Natural killer cell treated with Interleukin-12 subunit alpha and Interleukin-12 subunit beta and Interleukin-15 and Interleukin-18, amount 100 ng/mL, for 72 hours (primary cell): ENCODE measurements around the gene CSNK1G2. TPM values are rescaled to one million over a fixed set of nuclear protein-coding genes. Genes with fewer than 3 reads are reported as not detected.

Experiments used
- ATAC-seq, 2 donors: fragments of 150-1000 bp; cut with Tn5 transposase in 1 of 2; sonication (Bioruptor Pico), chemical (Tn5 transposase) in 1 of 2; 2 replicates each; pipeline ENCODE4 v1.10.0; 2021
- DNase-seq: peaks from one replicate; pipeline ENCODE4 v3.0.0; 2022; ENCODE audit warnings: low spot score
- H3K27ac Mint-ChIP-seq, 2 donors: 1 replicate in 1 of 2; 2 replicates in 1 of 2; pipeline ENCODE4 v1.8.0; 2022; ENCODE audit warnings: mixed read lengths in 2 of 2, mild to moderate bottlenecking in 1 of 2, moderate library complexity in 1 of 2
- H3K27me3 Mint-ChIP-seq, 2 donors: 1 replicate in 1 of 2; 2 replicates in 1 of 2; pipeline ENCODE4 v1.8.0; 2022; ENCODE audit warnings: mixed read lengths in 2 of 2
- H3K36me3 Mint-ChIP-seq: one replicate; pipeline ENCODE4 v1.8.0; 2022; ENCODE audit warnings: mixed read lengths
- H3K4me1 Mint-ChIP-seq, 2 donors: 1 replicate in 1 of 2; 2 replicates in 1 of 2; pipeline ENCODE4 v1.8.0; 2022; ENCODE audit warnings: low read depth in 2 of 2, mixed read lengths in 2 of 2, mild to moderate bottlenecking in 1 of 2
- H3K4me3 Mint-ChIP-seq: one replicate; pipeline ENCODE4 v1.8.0; 2022; ENCODE audit warnings: mixed read lengths
- H3K9me3 Mint-ChIP-seq: 2 replicates; pipeline ENCODE4 v1.8.0; 2022; ENCODE audit warnings: mixed read lengths
- total RNA-seq, 2 donors: library from RNA; stranded (reverse); gene quantifications; one replicate each; pipeline ENCODE4 v1.2.3, GENCODE V29; 2022

CSNK1G2 gene
- total RNA-seq, 2 donors from 2014 or later = 57.5 to 103 TPM

GRCh38 chr19:2010135-2010668 lies 69.2 kb downstream of the CSNK1G2 start:
- Mint-ChIP-seq H3K27me3 (no peaks in the 10 kb centered on the region), H3K4me3 (no peak overlapping the region), H3K9me3 (no peaks in the 10 kb centered on the region), H3K4me1 (peaks cover 0 to 5% of the 10 kb centered on the region in 2 donors), H3K27ac (no peak overlapping the region), H3K36me3 (no peaks in the 10 kb centered on the region)
- DNase-seq = no peak
- ATAC-seq = no peak

GRCh38 chr19:2011169-2011568 lies 70.2 kb downstream of the CSNK1G2 start:
- H3K27ac Mint-ChIP-seq = no peak overlapping the region
- no peaks in the 10 kb centered on the region for H3K9me3 Mint-ChIP-seq
- peaks cover 0 to 7% of the 10 kb centered on the region in 2 donors for H3K4me1 Mint-ChIP-seq
- no peak overlapping the region for H3K4me3 Mint-ChIP-seq
- no peaks in the 10 kb centered on the region for H3K36me3 Mint-ChIP-seq
- ATAC-seq = no peak
- no peak for DNase-seq
- H3K27me3 Mint-ChIP-seq = no peaks in the 10 kb centered on the region

GRCh38 chr19:2012941-2013682 lies 72.1 kb downstream of the CSNK1G2 start:
- H3K4me1 Mint-ChIP-seq = peaks cover 0 to 7% of the 10 kb centered on the region in 2 donors
- no peak overlapping the region for H3K27ac Mint-ChIP-seq
- H3K9me3 Mint-ChIP-seq = no peaks in the 10 kb centered on the region
- DNase-seq = no peak
- H3K27me3 Mint-ChIP-seq = no peaks in the 10 kb centered on the region
- H3K4me3 Mint-ChIP-seq = no peak overlapping the region
- ATAC-seq = no peak
- no peaks in the 10 kb centered on the region for H3K36me3 Mint-ChIP-seq

DNA sequence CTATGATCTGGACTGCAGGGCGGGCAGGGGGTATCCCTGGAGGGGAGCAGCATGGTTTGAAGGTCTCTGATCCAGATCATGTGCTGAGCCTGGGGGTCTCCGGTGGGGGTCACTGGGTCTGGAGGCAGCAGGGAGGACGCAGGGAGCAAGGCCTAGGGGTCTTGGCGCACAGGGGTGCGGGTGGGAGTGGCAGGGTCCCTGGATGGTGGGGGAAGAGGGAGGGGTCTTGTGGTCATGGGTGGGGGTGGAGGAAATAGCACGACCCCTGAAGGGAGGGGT lies 72.7 kb downstream of the CSNK1G2 start:
- Mint-ChIP-seq H3K4me1 (peaks cover 0 to 7% of the 10 kb centered on the region in 2 donors), H3K4me3 (no peak overlapping the region)
- ATAC-seq = no peak

DNA sequence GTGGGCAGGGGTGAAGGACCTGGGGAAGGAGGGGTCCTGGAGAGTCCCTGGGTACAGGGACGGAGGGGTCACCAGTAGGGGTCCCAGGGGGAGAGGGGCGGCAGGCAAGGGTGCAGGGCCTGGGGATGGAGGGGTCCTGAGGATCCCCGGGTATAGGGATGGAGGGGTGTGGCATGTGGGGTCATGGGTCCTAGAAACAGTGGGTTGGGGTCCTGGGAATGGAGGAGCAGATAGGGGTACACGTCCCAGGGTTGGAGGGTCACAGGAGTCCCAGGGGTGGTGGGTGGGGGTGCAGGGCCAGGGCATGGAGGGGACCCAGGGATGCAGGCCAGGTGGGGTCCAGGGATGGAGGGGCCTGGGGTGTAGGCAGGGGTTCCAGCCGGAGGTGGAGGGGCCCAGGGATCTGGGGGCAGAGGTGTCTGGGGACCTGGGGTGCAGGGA lies 73.2 kb downstream of the CSNK1G2 start:
- no peaks in the 10 kb centered on the region for H3K27me3 Mint-ChIP-seq
- H3K27ac Mint-ChIP-seq = peak overlapping the region in 1 of 2 donors; percentile 64
- H3K4me1 Mint-ChIP-seq = peaks cover 0 to 7% of the 10 kb centered on the region in 2 donors
- DNase-seq = no peak
- no peak overlapping the region for H3K4me3 Mint-ChIP-seq
- ATAC-seq = no peak
- no peaks in the 10 kb centered on the region for H3K36me3 Mint-ChIP-seq
- no peaks in the 10 kb centered on the region for H3K9me3 Mint-ChIP-seq

More for the DNA sequence above, 72.7 kb downstream of the CSNK1G2 start:
- no peaks in the 10 kb centered on the region for H3K36me3 Mint-ChIP-seq
- no peaks in the 10 kb centered on the region for H3K27me3 Mint-ChIP-seq
- H3K27ac Mint-ChIP-seq = peak overlapping the region in 1 of 2 donors; percentile 64
- DNase-seq = no peak
- no peaks in the 10 kb centered on the region for H3K9me3 Mint-ChIP-seq

DNA sequence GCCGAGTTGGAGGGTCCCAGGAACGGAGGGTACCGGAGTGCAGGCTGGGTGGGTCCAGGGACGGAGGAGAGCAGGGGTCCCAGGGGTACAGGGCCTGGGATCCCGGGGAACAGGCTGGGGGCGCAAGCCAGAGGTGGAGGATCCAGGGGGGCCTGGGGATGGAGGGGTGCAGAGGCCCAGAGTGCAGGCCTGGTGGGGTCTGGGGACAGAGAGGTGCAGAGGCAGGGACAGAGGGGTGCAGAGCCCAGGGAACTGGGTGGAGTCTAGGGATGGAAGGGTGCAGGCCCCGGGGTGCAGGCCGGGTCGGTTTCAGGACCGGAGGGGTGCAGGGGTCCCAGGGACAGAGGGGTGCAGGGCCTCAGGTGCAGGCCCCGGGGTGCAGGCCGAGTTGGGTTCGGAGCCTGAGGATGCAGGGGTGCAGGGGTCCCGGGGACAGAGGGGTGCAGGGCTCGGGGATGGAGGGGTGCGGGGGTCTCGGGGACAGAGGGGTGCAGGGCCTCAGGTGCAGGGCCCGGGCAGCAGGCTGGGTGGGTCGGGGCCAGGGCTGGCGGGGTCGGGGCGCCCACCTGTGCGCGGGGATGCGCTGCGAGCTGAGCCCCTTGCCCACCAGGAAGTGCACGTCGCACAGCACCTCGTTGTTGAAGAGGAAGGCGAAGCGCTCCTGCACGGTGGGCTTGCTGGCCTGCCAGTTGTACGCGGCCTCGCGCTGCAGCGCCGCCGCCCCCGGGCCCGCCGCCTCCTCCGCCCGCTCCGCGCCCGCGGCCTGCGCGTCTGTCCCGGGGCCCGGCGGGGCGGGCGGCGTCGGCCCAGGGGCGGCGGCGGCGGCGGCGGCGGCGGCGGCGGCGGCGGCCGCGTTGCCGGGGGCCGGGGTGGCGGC lies 74.0 kb downstream of the CSNK1G2 start:
- H3K27ac Mint-ChIP-seq = no peak overlapping the region
- DNase-seq = no peak
- ATAC-seq = peak; percentile 36 to 50

GRCh38 chr19:2015608-2015950 lies 74.6 kb downstream of the CSNK1G2 start, which contains the start of gene BTBD2:
TSS of gene BTBD2 (minus strand) at chr19:2015714. CDS start at chr19:2015703, 11 bp downstream.
- Mint-ChIP-seq H3K4me3 (peak within 1 kb of the TSS; percentile 72), H3K36me3 (no peaks in the 10 kb centered on the region), H3K27ac (peak within 1 kb of the TSS in 1 of 2 donors; percentile 60), H3K27me3 (no peaks in the 10 kb centered on the region), H3K9me3 (no peaks in the 10 kb centered on the region), H3K4me1 (peaks cover 6 to 12% of the 10 kb centered on the region in 2 donors)
- ATAC-seq (peak; percentile 57 to 74), DNase-seq (peak; percentile 76)

More for the DNA sequence above, 74.0 kb downstream of the CSNK1G2 start:
- Mint-ChIP-seq H3K4me1 (peaks cover 5 to 12% of the 10 kb centered on the region in 2 donors), H3K36me3 (no peaks in the 10 kb centered on the region), H3K27me3 (no peaks in the 10 kb centered on the region), H3K9me3 (no peaks in the 10 kb centered on the region), H3K4me3 (peak overlapping the region; percentile 60)

- Mint-ChIP-seq H3K27ac (peak overlapping the region in 1 of 2 donors; percentile 60), H3K36me3 (no peaks in the 10 kb centered on the region), H3K9me3 (no peaks in the 10 kb centered on the region), H3K4me1 (peaks cover 6 to 10% of the 10 kb centered on the region in 2 donors), H3K27me3 (no peaks in the 10 kb centered on the region), H3K4me3 (peak overlapping the region; percentile 72)
- DNase-seq (peak; percentile 75), ATAC-seq (peak; percentile 75 to 83)
These were observed 75.3 kb downstream of the CSNK1G2 start for GRCh38 chr19:2016041-2016807.

GRCh38 chr19:2018752-2019151 lies 77.8 kb downstream of the CSNK1G2 start:
- no peak overlapping the region for H3K4me3 Mint-ChIP-seq
- no peaks in the 10 kb centered on the region for H3K27me3 Mint-ChIP-seq
- no peaks in the 10 kb centered on the region for H3K36me3 Mint-ChIP-seq
- no peak for ATAC-seq
- peaks cover 6 to 7% of the 10 kb centered on the region in 2 donors for H3K4me1 Mint-ChIP-seq
- H3K9me3 Mint-ChIP-seq = no peaks in the 10 kb centered on the region
- DNase-seq = no peak
- no peak overlapping the region for H3K27ac Mint-ChIP-seq

DNA sequence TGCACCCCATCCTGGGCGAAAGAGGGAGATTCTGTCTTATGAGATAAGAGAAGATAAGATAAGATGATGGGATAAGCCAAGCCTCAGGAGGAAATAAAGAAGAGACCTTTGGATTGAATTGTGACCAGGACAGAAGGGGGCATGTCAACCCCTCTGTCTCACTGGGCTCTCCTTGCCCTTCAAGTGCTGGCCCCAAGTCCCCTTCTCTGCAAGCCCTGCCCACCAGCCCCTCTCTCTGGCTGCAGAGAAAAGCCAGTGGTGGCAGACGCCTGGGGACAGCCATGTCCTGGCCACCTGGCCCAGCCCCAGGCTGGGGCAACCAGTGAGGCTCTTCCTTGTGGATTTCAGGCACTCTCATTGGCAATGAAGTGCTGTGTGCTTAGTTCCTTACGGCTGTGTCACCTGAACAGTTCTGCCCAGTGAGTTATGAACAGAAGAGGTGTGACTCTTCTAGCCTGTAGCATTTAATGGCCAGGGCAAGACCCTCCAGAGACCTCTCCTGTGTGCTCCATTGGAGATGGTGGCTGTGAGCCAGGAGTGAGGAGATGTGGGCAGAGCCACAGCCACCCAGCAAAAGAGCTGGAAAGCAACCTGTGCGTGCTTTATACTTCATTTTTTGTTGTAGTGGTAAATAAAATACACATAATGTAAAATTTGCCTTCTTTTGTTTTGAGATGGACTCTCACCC lies 80.6 kb downstream of the CSNK1G2 start:
- no peak overlapping the region for H3K4me3 Mint-ChIP-seq
- H3K27me3 Mint-ChIP-seq = no peaks in the 10 kb centered on the region
- DNase-seq = no peak
- H3K9me3 Mint-ChIP-seq = no peaks in the 10 kb centered on the region
- no peak for ATAC-seq
- no peaks in the 10 kb centered on the region for H3K36me3 Mint-ChIP-seq
- peaks cover 6 to 9% of the 10 kb centered on the region in 2 donors for H3K4me1 Mint-ChIP-seq
- H3K27ac Mint-ChIP-seq = peak overlapping the region in 1 of 2 donors; percentile 76

DNA sequence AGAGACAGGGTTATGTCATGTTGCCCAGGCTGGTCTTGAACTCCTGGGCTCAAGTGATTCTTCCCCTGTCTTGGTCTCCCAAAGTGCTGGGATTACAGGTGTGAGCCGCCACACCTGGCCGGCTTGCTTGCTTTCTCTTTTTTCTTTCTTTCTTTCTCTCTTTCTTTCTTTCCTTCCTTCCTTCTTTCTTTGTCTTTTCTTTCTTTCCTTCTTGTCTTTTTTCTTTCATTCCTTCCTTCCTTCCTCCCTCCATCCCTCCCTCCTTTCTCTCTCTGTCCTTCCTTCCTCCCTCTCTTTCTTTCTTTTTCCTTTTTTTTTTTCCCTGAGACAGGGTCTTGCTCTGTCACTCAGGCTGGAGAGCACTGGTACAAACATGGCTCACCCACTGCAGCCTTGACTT lies 81.3 kb downstream of the CSNK1G2 start:
- Mint-ChIP-seq H3K9me3 (no peaks in the 10 kb centered on the region), H3K27me3 (no peaks in the 10 kb centered on the region), H3K27ac (peak overlapping the region in 1 of 2 donors; percentile 76), H3K4me3 (no peak overlapping the region), H3K4me1 (peaks cover 8 to 12% of the 10 kb centered on the region in 2 donors), H3K36me3 (no peaks in the 10 kb centered on the region)
- DNase-seq (no peak), ATAC-seq (no peak)

DNA sequence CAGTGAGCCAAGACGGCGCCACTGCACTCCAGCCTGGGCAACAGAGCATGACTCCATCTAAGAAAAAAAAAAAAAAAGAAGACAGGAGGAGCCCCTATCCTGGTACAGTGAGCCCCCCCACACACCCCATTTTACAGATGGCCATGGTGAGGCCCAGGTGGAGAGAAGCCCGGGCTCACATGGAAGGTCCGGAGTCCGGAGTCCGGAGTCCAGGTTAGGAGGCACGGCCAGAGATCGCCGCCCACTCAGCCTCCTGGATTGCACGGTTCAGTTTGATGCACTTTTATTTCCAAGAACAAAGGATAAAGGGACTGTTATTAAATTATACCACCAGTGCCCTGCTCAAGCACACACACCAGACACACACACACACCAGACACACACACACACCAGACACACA lies 85.8 kb downstream of the CSNK1G2 start:
- ATAC-seq (no peak), DNase-seq (no peak)
- Mint-ChIP-seq H3K36me3 (no peaks in the 10 kb centered on the region), H3K9me3 (no peaks in the 10 kb centered on the region), H3K4me3 (no peak overlapping the region), H3K4me1 (peaks cover 4 to 9% of the 10 kb centered on the region in 2 donors), H3K27me3 (no peaks in the 10 kb centered on the region), H3K27ac (peak overlapping the region in 1 of 2 donors; percentile 82)

GRCh38 chr19:2027361-2027760 lies 86.4 kb downstream of the CSNK1G2 start:
- Mint-ChIP-seq H3K27ac (peak overlapping the region in 1 of 2 donors; percentile 82), H3K27me3 (no peaks in the 10 kb centered on the region), H3K9me3 (no peaks in the 10 kb centered on the region), H3K36me3 (no peaks in the 10 kb centered on the region), H3K4me1 (peaks cover 8 to 13% of the 10 kb centered on the region in 2 donors), H3K4me3 (peak overlapping the region; percentile 34)
- DNase-seq = no peak
- ATAC-seq = peak; percentile 36 to 76
